Hepatocyte (in vitro differentiated cells): Measurements from ENCODE around the gene INPP4B. TPM values are rescaled to one million over a fixed set of nuclear protein-coding genes. Genes with fewer than 3 reads are reported as not detected.

Experiments used
- DNase-seq: peaks from one replicate; pipeline ENCODE4 v3.0.0-alpha.2; 2016; ENCODE audit warnings: low spot score
- H2AFZ ChIP-seq: fragments of 200-600 bp; sonication (generic); 2 replicates; pipeline ENCODE4 v1.6.0; 2016; ENCODE audit warnings: antibody characterized with exemption, mild to moderate bottlenecking
- H3K27ac ChIP-seq: fragments of 200-600 bp; sonication (generic); 2 replicates; pipeline ENCODE4 v1.5.1; 2016; ENCODE audit warnings: mild to moderate bottlenecking
- H3K27me3 ChIP-seq: fragments of 200-600 bp; sonication (generic); 2 replicates; pipeline ENCODE4 v1.6.1; 2016
- H3K36me3 ChIP-seq: fragments of 200-600 bp; sonication (generic); replicated peaks from 2 replicates; pipeline ENCODE4 v1.5.1; 2016; ENCODE audit warnings: low read depth; ENCODE audit not compliant: insufficient read depth
- H3K4me1 ChIP-seq: fragments of 200-600 bp; sonication (generic); 2 replicates; pipeline ENCODE4 v1.5.1; 2016; ENCODE audit warnings: mild to moderate bottlenecking, moderate library complexity; ENCODE audit not compliant: insufficient read depth
- H3K4me2 ChIP-seq: fragments of 200-600 bp; sonication (generic); 2 replicates; pipeline ENCODE4 v1.6.0; 2016
- H3K4me3 ChIP-seq: fragments of 200-600 bp; sonication (generic); 2 replicates; pipeline ENCODE4 v1.5.1; 2016; ENCODE audit warnings: mild to moderate bottlenecking
- H3K79me2 ChIP-seq: fragments of 200-600 bp; sonication (generic); 2 replicates; pipeline ENCODE4 v1.6.0; 2017; ENCODE audit warnings: mild to moderate bottlenecking
- H3K9me2 ChIP-seq: fragments of 200-600 bp; sonication (generic); replicated peaks from 2 replicates; pipeline ENCODE4 v1.6.0; 2017; ENCODE audit warnings: mild to moderate bottlenecking; ENCODE audit not compliant: insufficient read depth
- H3K9me3 ChIP-seq: fragments of 200-600 bp; sonication (generic); 2 replicates; pipeline ENCODE4 v1.5.1; 2016; ENCODE audit warnings: low read depth, mild to moderate bottlenecking
- H4K20me1 ChIP-seq: fragments of 200-600 bp; sonication (generic); 2 replicates; pipeline ENCODE4 v1.6.0; 2016; ENCODE audit warnings: mild to moderate bottlenecking; ENCODE audit not compliant: insufficient read depth, poor library complexity, severe bottlenecking
- EZH2 ChIP-seq: fragments of 200-600 bp; sonication (generic); IDR thresholded peaks from 2 replicates; pipeline ENCODE4 v1.6.1; 2016; ENCODE audit warnings: antibody characterized with exemption, mild to moderate bottlenecking, borderline replicate concordance
- EZH2phosphoT487 ChIP-seq: fragments of 200-600 bp; sonication (generic); IDR thresholded peaks from one replicate; pipeline ENCODE4 v1.6.1; 2018; ENCODE audit warnings: antibody characterized with exemption, mild to moderate bottlenecking, low read depth, moderate library complexity; ENCODE audit not compliant: unreplicated experiment, severe bottlenecking
- WGBS: methylation state at CpG from one replicate; pipeline ENCODE4 v1.1.6; 2016; ENCODE audit warnings: low lambda C conversion rate; ENCODE audit errors: missing lambda C conversion rate; 5-methylcytosine and 5-hydroxymethylcytosine counted together
- polyA plus RNA-seq: library from polyadenylated mRNA; unstranded; fragments of >200 nt; fragmentation: Nextera tagmentation; extraction: Ambion mirVana; gene quantifications from 2 replicates; pipeline ENCODE4 v1.2.1, GENCODE V29; 2016
- total RNA-seq: library from RNA; depleted of rRNA; stranded (reverse); fragments of >200 nt; gene quantifications from 2 replicates; pipeline ENCODE4 v1.2.3, GENCODE V29; 2014
- TF ChIP-seq, protein P1 (sequence below): fragments of 200-600 bp; sonication (generic); IDR thresholded peaks from 2 replicates; pipeline ENCODE4 v1.5.1; 2016; ENCODE audit warnings: antibody characterized with exemption, mild to moderate bottlenecking; ENCODE audit not compliant: poor library complexity

Gene INPP4B
- total and polyA plus RNA-seq, 2 experiments from 2014 or later, result 4.2 to 7.1 TPM

DNA sequence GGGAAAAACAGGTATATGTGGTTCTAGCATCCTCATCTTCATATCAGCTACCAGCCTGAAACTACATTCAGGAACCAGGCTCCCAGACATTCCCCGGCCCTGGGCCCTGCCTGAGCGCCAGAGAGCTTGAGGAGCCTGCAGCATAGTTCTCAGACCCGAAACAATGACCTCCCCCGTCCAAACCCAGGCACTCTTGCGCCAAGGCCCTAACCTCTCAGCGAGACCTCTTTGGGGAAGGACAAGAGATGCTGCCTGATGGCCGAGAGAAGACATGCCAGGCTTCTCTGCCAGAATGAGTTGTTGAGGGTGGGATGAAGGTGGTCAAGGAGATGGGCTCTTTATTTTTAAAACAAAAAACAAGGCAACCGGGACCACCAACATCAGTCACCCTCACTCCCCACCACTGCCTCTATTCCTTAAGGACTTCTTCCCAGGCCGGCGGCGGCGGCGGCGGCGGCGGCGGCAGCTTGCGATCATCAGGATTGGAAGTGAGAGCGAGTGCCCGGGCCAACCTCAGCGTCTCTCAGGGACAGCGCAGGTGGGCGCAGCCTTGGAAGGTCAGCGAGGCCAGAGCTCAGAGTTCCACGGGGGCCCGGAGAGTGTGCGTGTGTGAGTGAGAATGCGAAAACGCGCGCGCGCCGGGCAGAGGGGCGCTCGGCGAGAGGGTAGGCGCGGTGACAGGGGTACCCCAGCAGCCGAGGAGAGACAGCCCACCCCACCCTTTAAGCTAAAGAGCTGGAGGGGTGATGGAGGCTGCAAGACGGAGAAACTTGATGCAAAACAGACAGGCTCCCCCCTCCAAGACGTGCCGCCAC is 601 bp downstream of the INPP4B start:
- no peaks in the 10 kb centered on the region for H3K4me1 ChIP-seq
- WGBS, result 9% methylated on average over 34 of the region's 43 CpGs
- H3K79me2 ChIP-seq, result no peaks in the 10 kb centered on the region
- peak overlapping the region; percentile 93 for H2AFZ ChIP-seq
- H3K36me3 ChIP-seq, result no peaks in the 10 kb centered on the region
- no peaks in the 10 kb centered on the region for H3K9me2 ChIP-seq
- peak overlapping the region; percentile 65 for H3K4me3 ChIP-seq
- H3K27me3 ChIP-seq, result peaks cover 62% of the 10 kb centered on the region
- no peaks in the 10 kb centered on the region for H4K20me1 ChIP-seq
- H3K4me2 ChIP-seq, result peak overlapping the region; percentile 100
- no peak overlapping the region for H3K27ac ChIP-seq
- no peaks in the 10 kb centered on the region for H3K9me3 ChIP-seq
- TF ChIP-seq, protein P1, sequence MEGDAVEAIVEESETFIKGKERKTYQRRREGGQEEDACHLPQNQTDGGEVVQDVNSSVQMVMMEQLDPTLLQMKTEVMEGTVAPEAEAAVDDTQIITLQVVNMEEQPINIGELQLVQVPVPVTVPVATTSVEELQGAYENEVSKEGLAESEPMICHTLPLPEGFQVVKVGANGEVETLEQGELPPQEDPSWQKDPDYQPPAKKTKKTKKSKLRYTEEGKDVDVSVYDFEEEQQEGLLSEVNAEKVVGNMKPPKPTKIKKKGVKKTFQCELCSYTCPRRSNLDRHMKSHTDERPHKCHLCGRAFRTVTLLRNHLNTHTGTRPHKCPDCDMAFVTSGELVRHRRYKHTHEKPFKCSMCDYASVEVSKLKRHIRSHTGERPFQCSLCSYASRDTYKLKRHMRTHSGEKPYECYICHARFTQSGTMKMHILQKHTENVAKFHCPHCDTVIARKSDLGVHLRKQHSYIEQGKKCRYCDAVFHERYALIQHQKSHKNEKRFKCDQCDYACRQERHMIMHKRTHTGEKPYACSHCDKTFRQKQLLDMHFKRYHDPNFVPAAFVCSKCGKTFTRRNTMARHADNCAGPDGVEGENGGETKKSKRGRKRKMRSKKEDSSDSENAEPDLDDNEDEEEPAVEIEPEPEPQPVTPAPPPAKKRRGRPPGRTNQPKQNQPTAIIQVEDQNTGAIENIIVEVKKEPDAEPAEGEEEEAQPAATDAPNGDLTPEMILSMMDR, result no peak
- TF ChIP-seq EZH2, result no peak
- TF ChIP-seq EZH2phosphoT487, result no peak
- peak; percentile 28 for DNase-seq

DNA sequence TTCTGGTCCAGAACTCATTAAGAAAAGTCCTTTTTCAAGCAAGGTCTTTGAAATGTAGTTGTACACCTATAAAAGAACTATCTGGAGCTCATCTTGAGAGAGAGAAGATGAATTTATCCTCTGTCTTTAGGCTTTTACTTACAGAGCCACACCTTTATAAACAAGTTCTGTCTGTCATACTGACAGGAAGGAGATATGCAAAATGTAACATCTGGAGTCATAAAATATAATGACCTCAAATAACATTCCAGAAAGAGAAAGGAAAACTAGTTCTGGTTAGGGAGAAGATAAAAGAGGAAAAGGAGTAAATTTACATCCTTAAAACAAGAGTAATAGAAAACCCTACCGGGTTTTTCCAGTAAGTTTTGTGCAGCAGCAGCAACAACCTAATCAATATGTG is 1.3 kb downstream of the INPP4B start:
- WGBS, result 59% methylated on average over 1 of the region's 1 CpG
- DNase-seq, result no peak
- Histone ChIP-seq H3K4me3 (no peak overlapping the region), H3K4me2 (peak overlapping the region; percentile 100), H2AFZ (no peak overlapping the region), H3K36me3 (no peaks in the 10 kb centered on the region), H3K27me3 (peaks cover 61% of the 10 kb centered on the region), H3K79me2 (no peaks in the 10 kb centered on the region), H4K20me1 (no peaks in the 10 kb centered on the region), H3K4me1 (no peaks in the 10 kb centered on the region), H3K27ac (no peak overlapping the region), H3K9me3 (no peaks in the 10 kb centered on the region), H3K9me2 (no peaks in the 10 kb centered on the region)
- TF ChIP-seq EZH2phosphoT487, result no peak
- TF ChIP-seq, protein P1, result no peak

DNA sequence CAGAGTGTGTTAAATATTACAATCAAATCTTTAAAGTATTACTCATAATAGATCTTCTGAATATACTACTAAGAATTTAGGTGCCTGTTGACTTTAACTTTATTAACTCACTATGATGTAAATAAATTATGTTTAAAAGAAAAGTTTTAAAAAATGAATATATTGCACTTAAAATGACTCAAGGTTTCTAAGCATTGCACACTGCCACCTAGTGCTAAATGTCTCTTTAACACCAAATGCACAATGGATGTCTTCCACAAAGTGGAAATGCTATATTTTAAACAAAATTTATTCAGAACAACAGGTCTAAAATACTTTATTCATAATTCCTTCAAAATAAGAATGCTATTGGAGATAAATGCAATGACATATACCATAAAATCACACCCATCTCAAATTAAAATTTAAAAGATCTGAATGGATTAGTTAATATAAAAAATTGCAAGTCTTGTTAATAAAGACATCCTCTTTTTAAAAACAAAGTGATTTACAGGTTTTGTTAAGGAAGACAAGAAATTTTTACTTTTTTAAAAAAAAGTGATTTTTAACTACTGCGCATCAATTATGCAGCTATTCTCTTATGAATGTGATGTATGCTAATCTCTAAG is 5.5 kb downstream of the INPP4B start:
- Histone ChIP-seq H3K4me2 (no peak overlapping the region), H3K27ac (no peak overlapping the region), H3K27me3 (peaks cover 23% of the 10 kb centered on the region), H4K20me1 (no peaks in the 10 kb centered on the region), H3K36me3 (no peaks in the 10 kb centered on the region), H3K4me1 (no peaks in the 10 kb centered on the region), H2AFZ (no peak overlapping the region), H3K9me3 (no peaks in the 10 kb centered on the region), H3K4me3 (no peak overlapping the region), H3K9me2 (no peaks in the 10 kb centered on the region), H3K79me2 (no peaks in the 10 kb centered on the region)
- TF ChIP-seq EZH2phosphoT487, result no peak
- TF ChIP-seq, protein P1, result peak; percentile 82
- DNase-seq, result peak; percentile 56
- 89% methylated on average over 1 of the region's 1 CpG for WGBS
